Liver (tissue), 3 donors: Measurements from ENCODE around the gene ARTN.

ENCODE experiments used
- JUND ChIP-seq, 2 donors: IDR thresholded peaks; 2 replicates each; pipeline ENCODE4 v1.6.1; 2016; ENCODE audit warnings: antibody characterized with exemption in 2 of 2
- RAD21 ChIP-seq, 2 donors: IDR thresholded peaks; 2 replicates each; pipeline ENCODE4 v1.6.1; 2016; ENCODE audit warnings: antibody characterized with exemption in 2 of 2, mild to moderate bottlenecking in 2 of 2
- SP1 ChIP-seq: IDR thresholded peaks from 2 replicates; pipeline ENCODE4 v1.6.1; 2018; ENCODE audit warnings: antibody characterized with exemption, mild to moderate bottlenecking
- YY1 ChIP-seq: IDR thresholded peaks from 2 replicates; pipeline ENCODE4 v1.6.1; 2016; ENCODE audit warnings: antibody characterized with exemption, mild to moderate bottlenecking
- ZBTB33 ChIP-seq: IDR thresholded peaks from 2 replicates; pipeline ENCODE4 v1.6.1; 2016; ENCODE audit warnings: antibody characterized with exemption
- TF ChIP-seq, protein P1 (sequence below): fragments of 150-350 bp; IDR thresholded peaks from 2 replicates; pipeline ENCODE4 v1.5.1; 2017; ENCODE audit warnings: improper control_type of control experiment, low read depth, low read length; ENCODE audit not compliant: missing input control
- TF ChIP-seq, protein P2 (sequence below): IDR thresholded peaks from 2 replicates; pipeline ENCODE4 v1.6.1; 2016; ENCODE audit warnings: antibody characterized with exemption, mild to moderate bottlenecking
- donor health status: healthy.
- donor health status: healthy.

GRCh38 chr1:43933386-43934100 lies at the start of gene ARTN:
- TF ChIP-seq, protein P1, sequence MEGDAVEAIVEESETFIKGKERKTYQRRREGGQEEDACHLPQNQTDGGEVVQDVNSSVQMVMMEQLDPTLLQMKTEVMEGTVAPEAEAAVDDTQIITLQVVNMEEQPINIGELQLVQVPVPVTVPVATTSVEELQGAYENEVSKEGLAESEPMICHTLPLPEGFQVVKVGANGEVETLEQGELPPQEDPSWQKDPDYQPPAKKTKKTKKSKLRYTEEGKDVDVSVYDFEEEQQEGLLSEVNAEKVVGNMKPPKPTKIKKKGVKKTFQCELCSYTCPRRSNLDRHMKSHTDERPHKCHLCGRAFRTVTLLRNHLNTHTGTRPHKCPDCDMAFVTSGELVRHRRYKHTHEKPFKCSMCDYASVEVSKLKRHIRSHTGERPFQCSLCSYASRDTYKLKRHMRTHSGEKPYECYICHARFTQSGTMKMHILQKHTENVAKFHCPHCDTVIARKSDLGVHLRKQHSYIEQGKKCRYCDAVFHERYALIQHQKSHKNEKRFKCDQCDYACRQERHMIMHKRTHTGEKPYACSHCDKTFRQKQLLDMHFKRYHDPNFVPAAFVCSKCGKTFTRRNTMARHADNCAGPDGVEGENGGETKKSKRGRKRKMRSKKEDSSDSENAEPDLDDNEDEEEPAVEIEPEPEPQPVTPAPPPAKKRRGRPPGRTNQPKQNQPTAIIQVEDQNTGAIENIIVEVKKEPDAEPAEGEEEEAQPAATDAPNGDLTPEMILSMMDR = no peak
- no peak for TF ChIP-seq YY1
- no peak for TF ChIP-seq ZBTB33
- no peak for TF ChIP-seq SP1
- TF ChIP-seq, protein P2, sequence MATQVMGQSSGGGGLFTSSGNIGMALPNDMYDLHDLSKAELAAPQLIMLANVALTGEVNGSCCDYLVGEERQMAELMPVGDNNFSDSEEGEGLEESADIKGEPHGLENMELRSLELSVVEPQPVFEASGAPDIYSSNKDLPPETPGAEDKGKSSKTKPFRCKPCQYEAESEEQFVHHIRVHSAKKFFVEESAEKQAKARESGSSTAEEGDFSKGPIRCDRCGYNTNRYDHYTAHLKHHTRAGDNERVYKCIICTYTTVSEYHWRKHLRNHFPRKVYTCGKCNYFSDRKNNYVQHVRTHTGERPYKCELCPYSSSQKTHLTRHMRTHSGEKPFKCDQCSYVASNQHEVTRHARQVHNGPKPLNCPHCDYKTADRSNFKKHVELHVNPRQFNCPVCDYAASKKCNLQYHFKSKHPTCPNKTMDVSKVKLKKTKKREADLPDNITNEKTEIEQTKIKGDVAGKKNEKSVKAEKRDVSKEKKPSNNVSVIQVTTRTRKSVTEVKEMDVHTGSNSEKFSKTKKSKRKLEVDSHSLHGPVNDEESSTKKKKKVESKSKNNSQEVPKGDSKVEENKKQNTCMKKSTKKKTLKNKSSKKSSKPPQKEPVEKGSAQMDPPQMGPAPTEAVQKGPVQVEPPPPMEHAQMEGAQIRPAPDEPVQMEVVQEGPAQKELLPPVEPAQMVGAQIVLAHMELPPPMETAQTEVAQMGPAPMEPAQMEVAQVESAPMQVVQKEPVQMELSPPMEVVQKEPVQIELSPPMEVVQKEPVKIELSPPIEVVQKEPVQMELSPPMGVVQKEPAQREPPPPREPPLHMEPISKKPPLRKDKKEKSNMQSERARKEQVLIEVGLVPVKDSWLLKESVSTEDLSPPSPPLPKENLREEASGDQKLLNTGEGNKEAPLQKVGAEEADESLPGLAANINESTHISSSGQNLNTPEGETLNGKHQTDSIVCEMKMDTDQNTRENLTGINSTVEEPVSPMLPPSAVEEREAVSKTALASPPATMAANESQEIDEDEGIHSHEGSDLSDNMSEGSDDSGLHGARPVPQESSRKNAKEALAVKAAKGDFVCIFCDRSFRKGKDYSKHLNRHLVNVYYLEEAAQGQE = no peak
- TF ChIP-seq JUND (IDR thresholded peaks at IDR 0.05) = no peak
- no peak for TF ChIP-seq RAD21 (IDR thresholded peaks at IDR 0.05)
